HG03457 (cell line): ENCODE results near the gene HMCN1.

Experiments used
- ATAC-seq: cut with Tn5 transposase; IDR thresholded peaks from one replicate; pipeline ENCODE4 v1.9.1; 2021; ENCODE audit warnings: moderate number of reproducible peaks; ENCODE audit not compliant: unreplicated experiment

HMCN1 gene

DNA sequence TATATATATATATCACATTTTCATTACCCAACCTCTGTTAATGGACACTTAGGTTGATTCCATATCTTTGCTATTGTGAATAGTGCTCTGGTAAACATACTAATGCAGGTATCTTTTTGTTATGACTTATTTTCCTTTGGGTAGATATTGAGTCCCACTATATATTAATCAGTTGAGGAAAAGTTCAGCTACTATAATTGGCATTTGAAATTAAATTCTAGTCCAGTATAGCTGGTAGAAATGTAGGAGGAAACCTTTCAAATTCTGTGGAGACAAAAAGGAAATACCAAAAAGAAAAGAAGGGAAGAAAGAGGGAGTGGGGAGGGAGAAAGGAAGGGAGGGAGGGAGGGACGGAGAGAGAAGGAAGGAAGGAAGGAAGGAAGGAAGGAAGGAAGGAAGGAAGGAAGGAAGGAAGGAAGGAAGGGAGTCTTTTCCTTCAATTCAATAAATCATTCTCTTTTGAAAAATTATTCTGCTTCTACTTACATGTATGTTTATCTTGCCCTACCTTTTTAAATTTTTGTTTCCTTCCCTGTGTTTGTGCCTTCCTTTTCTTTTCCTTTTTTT, 329.0 kb downstream of the HMCN1 start:
- no peak for ATAC-seq

DNA sequence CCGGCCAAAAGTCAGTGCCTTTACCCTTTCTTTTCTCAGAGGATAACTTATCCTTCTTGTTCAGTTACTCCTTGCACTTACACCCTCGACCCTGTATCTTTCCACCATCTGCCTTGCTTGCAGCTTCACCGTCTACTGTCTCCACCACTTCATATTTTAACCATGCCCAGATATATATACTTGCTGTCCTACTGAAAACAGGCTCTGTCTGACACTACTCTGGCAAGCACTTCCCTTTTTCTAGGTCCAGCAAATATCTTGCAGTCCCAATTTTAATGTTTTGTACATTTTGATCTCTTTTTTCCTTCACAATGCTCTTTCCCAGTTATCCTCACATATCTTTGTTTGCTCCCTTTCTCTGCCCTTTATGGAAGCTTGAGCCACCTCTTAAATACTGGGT, 332.2 kb downstream of the HMCN1 start:
- no peak for ATAC-seq

DNA sequence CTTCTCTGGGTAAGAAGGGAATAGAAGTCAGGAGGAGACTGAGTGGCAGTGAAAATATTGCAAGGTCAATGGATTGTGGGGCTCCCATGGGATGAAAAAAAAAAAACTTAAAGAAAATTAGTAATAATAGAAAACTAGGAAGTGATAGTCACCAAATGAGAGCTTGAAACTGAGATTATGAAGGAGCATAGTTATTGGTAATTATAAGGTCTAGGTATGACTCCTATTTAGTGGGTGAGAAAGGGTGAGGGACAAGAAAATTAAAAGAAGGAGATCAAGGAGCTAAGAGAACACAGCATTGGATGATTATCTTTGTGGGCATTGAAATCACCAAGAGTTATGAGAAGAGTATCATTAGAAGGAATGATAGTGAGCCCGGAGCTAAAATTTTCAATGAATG, 339.5 kb downstream of the HMCN1 start:
- no peak for ATAC-seq

DNA sequence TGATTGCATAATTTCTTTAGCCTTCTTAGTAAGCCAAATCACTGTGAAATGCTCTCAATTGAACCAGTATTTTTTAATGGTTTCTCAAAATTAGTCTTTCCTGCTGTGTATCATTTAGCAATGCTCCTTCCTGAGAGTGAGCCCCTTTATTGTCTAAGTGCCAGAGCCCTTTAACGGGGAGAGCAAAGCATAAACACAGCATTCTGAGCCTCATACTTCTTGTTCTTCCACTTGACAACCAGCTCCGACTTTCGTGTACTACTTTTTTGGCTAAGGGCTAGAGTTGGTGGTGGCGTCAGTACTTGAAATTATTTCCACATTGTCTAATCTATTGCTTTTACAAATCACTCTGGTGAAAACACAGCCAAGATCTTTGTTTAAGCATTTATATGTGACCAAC, 341.8 kb downstream of the HMCN1 start:
- no peak for ATAC-seq

DNA sequence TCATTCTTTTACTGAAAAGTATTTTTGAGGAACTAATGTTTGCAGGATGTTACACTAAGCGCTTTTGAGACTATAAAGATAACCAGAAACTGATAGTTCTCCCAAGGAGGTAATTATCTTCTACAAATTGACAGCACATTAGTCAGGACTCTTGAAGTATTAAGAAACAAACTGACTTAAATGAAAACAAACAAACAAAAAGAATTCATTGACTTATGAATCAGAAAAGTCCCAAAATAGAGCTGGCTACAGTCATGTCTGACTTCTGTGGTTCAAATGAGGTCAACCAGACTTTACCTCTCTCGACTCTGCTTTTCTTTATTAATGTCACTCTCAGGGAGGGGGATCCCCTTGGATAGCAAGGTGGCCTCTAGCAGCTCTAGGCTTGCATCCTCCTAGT, 344.1 kb downstream of the HMCN1 start:
- ATAC-seq = peak; percentile 91

DNA sequence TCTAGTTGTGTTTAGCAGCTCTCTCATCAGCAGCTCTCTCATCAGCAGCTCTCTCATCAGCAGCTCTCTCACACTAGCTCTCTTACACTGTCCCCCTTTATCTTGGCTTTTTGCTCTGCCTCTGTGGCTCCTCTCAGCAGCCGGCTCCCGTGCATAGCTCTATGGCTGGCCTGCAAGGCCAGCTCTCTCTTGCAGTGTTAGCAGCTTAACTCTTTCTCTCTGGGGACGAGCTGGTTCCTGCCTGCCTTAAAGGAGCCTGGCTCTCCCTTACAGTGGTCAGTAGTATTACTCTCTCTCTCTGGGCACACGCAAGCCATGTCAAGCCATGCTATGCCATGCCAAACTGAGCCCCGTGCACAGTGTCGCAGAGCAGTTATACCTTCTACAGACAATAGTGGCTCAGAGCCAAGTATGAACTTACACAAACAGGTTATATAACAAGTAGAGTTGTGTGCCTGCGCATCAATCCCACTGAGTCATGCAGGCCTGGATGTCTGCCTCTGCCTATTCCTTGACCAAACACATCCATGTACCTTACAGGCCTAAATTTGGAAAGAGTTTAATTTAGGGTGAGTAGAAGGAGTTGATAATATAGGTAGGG, 345.0 kb downstream of the HMCN1 start:
- ATAC-seq = no peak

DNA sequence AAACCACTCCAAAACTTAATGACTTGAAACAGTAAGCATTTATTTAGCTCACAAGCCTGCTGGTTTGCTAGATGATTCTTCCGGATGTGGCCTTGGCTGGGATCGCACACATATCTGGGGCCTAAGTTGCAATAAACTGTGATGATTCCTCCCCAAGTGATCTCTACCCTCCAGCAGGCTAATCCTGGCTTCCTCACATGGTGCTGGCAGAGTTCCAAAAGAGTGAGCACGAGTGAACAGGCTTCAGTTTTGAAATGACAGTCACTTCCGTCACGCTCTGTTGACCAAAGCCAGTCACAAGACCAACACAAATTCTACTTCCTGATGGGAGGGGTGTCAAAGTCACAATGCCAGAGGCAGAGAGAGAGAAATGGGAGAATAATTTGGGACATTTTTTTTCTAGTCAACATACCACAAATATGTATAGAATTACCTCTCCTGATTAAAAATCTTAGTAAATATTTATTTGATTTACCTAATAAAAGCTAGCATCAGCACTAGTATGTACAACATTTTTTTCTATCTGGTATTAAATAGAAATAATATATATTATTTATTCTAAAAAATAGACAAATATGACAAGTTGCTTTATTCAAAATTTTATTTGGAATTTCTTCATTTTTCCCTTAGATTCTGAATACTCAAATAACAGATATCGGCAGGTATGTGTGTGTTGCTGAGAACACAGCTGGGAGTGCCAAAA, 348.2 kb downstream of the HMCN1 start:
- peak; percentile 50 for ATAC-seq

DNA sequence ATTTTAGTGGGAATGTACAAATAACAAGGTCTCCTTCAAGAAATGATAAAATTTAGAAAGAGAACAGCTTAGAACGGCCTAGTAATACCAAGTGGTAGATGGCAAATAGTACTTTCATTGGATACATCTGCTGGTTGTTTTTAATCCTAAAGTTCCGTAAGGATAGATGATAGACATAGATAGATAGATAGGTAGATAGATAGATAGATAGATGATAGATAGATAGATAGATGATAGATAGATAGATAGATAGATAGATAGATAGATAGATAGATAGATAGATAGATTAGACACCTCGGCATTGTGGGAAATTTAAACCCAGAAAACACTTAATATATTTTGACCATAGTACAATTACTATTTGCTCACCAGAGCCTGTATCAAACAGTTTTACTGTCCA, 352.4 kb downstream of the HMCN1 start:
- no peak for ATAC-seq

DNA sequence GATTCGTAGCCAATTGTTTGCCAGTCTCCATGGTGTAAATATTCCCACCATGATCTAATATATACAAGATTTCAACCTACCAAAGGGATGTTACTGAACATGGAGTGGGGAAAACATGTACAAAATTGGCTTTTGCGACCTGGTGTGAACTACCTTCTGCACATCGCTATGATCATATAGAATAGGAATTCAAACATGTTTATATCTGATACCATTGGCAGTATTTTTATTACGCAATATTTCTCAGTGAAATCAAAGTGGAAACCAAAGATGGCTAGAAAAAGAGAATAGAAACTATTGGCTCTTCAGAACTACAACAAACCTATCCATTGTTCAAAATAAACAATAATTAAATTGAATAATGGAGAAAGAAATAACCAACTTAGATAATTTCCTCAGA, 355.7 kb downstream of the HMCN1 start:
- ATAC-seq = no peak

DNA sequence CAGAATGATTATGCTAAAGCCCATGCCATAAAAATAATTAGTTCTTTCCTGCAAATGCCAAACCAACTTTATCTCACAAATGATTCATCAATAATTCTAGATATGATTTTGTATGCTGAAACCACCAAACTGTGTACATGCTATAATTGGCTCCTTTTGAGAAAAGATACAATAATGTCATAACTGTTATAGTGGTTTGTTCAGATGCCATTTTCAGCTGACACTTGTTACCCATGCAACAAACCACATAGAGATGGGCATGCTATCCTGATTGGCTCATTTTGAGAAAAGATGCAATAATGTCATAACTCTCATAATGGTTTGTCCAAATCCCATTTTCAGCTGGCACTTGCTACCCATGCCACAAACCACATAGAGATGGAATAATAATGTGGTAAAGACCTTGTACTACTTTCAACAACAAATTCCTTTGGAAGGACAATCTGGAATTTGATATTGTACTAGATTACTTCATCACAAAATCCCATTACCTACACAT, 357.1 kb downstream of the HMCN1 start:
- no peak for ATAC-seq

DNA sequence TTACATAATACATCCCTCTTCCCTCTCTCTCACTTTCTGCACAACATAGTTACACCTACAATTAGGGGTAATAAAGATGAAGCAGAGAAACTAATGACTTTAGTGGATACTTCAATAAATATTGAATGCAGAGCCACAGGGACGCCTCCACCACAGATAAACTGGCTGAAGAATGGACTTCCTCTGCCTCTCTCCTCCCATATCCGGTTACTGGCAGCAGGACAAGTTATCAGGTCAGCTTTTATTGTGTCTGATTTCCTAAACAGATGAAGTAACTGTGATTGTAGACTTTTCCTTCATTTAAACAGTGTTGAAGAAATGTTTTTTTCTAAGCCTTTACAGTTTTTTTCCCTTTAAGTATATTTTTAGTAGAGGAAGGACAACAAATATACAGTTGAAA, 359.2 kb downstream of the HMCN1 start:
- ATAC-seq = no peak

DNA sequence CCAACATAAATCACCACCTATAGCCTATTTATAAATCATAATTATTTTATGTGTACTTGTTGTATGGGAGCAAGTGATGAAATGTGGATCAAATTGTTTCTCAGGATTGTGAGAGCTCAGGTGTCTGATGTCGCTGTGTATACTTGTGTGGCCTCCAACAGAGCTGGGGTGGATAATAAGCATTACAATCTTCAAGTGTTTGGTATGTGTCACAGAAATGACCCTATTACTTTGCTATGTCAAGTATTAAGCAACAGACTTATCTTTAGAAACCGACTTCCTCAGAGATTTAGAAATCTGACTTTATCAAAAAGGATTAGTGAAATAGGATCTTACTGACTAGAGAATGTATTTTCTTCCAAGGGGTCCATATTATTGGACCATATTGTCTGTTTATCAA, 360.0 kb downstream of the HMCN1 start:
- ATAC-seq = no peak

DNA sequence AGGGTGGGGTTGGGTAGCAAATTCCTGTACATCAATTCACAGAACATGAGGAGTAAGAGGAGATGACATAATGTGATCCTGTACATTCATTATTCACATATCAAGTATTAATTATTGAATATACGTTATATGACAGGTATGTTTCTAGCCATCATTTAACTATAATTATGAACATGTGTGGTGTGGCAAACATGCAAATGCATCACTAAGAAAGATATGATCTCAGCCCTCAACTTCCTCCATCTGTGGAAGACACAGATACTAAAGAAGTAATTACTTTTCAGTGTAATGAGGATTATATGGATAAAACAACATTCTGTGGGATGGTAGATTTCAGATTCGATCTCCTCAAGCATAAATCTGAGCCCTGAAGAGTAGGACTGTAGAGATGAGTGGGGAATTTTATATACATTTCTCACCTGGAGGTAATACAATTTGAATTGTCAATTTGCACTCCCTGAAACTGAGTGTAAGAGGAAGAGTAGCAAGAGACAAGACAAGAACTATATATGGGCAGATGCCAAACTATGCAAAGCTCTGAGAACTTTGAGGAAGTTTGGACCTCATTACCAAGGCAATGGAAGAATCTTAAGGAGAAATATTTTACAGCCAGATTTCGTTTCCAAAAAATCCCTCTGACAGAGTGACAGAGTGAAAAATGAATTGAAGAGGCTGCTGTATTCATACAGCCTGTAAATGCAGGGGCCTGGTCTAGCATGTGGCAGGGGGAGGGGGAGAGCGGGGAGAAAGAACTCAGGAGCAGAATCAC, 365.3 kb downstream of the HMCN1 start:
- ATAC-seq = no peak

DNA sequence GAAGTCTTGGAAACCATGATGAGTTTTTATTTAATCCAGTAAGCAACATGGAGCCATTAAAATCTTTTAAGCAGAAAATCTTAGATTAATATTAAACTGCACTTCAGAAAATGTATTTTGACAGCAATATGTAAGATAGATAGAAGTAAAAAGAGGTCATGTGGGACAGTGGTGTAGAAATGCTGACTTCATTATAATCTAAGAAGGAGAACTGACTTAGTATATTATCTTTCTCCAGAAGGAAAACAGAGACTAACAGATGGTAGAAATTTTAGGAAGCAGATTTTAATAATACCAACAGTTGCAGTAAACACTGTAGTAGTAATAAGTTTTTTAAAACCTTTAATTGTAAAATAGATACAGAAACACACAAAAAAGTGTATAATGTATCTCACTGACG, 367.9 kb downstream of the HMCN1 start:
- no peak for ATAC-seq

DNA sequence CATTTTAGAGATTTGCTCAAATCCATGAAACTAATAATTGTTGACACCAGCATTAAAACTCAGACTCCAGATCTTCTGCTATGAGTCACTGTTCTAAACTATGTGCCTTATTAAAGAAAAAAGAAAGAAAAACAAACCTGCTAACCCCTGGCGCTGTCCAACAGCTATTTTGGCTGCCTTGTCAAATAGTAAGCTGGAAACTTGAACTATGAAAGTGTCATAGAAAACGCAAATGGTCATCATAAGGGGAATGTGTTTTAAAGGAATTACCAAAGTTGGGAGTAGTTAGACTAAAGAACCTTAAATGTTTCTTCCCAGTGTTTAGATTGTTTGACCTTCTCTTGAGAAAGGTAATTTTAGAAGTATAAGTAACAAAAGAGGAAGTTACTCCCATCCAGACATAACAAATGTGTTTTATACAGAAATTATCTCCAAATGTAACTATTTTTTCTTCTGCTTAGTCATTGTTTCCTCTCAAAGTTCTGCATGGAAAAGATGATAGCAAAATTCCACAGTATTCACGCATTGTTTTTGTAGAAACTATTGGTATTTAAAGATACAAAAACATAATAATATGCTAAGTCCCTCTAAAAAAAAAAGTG, 368.5 kb downstream of the HMCN1 start:
- no peak for ATAC-seq

DNA sequence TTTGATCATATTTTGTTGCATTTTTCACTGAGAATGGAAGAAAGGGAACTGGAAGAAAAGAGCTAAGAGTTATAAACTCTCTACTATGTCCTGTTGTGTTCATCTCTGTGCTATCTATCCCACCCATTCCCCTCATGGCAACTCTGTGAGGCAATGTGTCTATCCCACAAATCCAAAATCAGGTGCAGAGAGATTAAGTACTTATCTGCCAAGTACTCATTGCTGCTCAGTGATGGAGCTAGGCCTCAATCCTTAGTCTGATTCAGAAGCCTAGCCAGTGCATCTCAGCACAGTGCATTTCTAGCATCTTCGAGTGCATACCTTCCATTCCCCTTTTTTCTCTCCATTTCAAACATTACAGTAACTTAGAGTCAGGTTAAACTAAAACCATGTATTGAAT, 370.3 kb downstream of the HMCN1 start:
- ATAC-seq = no peak

DNA sequence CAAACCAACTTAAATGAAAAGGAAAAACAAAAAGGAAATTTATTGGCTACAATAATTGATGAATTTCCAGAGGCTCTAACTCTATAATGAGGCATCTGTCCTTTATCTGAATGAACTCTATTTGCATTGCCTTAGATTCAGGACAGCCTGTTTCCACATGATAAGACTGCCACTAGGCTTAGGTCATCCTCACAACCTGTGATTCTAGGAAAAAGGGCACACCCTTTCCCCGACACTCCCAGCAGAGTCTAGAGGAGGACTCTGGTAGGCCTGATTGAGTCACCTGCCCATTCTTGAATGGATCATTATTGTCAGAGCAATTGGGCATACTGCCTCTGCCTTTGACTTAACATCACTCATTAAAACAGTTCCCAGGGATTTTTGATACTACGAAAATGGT, 378.1 kb downstream of the HMCN1 start:
- no peak for ATAC-seq

DNA sequence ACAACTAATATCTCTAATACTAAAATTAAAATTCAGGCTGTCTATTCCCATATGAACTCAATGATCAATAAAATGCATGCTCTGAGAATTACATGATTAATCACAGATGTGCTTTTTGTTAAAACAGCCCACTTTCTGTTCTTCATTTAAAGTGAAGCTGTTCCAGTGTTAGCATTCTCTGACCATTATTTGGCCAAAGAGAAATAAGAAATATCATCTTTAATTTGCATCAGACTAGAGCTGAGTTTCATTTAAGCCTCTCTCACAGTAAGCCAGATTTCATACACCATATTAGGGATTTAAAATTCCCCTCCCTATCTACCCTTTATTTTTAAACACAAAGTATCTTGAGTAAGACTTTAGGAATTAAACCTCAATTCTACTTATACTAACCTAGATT, 379.3 kb downstream of the HMCN1 start:
- ATAC-seq = no peak

DNA sequence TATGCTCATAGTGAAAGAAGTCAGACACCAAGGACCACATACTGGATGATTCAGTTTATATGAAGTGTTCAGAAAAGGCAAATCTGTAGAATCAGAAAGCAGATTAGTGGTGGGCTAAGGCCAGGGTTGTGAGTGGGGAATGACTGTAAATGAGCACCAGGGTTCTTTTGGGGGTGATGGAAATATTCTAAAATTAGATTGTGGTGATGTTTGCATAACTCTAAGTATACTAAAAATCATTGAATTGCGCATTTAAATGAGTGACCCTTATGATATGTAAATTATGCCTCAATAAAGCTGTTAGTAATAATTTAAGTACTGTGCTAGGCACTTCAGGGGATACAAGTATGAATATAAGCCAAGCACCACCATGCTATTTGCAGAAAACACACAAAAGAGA, 384.5 kb downstream of the HMCN1 start:
- ATAC-seq = no peak

DNA sequence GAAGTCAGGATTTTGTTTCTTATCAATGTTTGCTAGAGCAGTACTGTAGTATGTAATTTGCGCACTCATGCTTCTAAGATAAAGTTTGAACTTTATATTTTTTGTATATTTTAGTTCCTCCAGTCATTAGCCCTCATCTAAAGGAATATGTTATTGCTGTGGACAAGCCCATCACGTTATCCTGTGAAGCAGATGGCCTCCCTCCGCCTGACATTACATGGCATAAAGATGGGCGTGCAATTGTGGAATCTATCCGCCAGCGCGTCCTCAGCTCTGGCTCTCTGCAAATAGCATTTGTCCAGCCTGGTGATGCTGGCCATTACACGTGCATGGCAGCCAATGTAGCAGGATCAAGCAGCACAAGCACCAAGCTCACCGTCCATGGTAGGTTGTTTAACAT, 388.6 kb downstream of the HMCN1 start:
- no peak for ATAC-seq

DNA sequence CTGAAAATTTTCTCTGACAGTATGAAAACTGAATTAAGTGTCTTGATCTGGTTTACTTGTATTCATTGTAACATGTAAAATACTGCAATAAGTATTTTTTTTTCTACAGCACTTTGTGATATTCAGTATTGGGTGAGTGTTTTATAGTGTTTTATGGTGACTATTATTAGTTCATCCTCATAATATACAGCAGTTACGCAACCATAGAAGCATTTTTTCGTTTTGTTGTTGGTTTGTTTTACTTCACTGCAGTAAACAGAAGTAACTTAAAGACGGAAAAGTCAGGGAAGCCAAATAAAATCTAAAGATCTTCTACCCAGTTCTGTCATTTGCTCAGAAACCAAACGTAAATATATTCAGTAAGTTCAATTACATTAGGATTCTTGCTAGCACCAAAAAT, 390.8 kb downstream of the HMCN1 start:
- ATAC-seq = no peak
